ENCODE data around the gene TOGARAM2. TPM values are rescaled to one million over a fixed set of nuclear protein-coding genes. Genes with fewer than 3 reads are reported as not detected.
A peak's percentile ranks its signal among the peaks of the same experiment; 100 is the strongest.

TOGARAM2 gene
- total RNA-seq, 2 donors from 2014 or later: 4.0 to 4.3 TPM

- no peak for DNase-seq
- ATAC-seq (replicated peaks in 1 of 2): no peak
- no peak overlapping the region for H3K27ac Mint-ChIP-seq
These were observed 63.4 kb downstream of the TOGARAM2 start for GRCh38 chr2:29044459-29044858.

DNA sequence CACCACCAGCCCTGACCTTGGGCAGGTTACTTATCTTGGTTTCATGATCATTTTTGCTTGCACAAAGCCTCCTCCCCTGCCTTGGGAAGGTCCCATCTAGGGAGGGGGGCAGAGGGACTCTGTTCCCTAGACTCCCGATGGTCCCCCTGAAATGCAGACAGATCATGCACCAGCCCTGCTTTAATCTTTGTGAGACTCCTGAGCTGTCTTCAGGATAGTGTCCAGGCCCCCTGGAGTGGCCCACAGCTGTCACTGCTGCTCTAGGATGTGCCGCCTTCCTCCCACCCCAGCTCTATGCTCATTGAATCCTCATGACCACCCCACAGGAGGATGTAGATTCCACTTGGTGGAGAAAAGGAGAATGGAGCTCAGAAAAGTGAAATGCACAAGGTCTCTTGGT, 65.2 kb downstream of the TOGARAM2 start:
- no peaks in the 10 kb centered on the region for H3K36me3 Mint-ChIP-seq (ENCODE audit: insufficient read depth in 2 of 2)
- no peak for ATAC-seq (replicated peaks in 1 of 2)
- no peaks in the 10 kb centered on the region for H3K27me3 Mint-ChIP-seq (ENCODE audit: low read depth)
- DNase-seq: no peak
- H3K4me3 Mint-ChIP-seq: no peak overlapping the region
- no peak overlapping the region for H3K27ac Mint-ChIP-seq
- H3K4me1 Mint-ChIP-seq (ENCODE audit: low read depth): no peaks in the 10 kb centered on the region
- H3K9me3 Mint-ChIP-seq: no peaks in the 10 kb centered on the region

More at GRCh38 chr2:29044459-29044858, 63.4 kb downstream of the TOGARAM2 start:
- H3K4me1 Mint-ChIP-seq (ENCODE audit: low read depth): peaks cover 5% of the 10 kb centered on the region
- no peaks in the 10 kb centered on the region for H3K36me3 Mint-ChIP-seq (ENCODE audit: insufficient read depth in 2 of 2)
- no peaks in the 10 kb centered on the region for H3K27me3 Mint-ChIP-seq (ENCODE audit: low read depth)
- H3K4me3 Mint-ChIP-seq: no peak overlapping the region
- no peaks in the 10 kb centered on the region for H3K9me3 Mint-ChIP-seq

DNA sequence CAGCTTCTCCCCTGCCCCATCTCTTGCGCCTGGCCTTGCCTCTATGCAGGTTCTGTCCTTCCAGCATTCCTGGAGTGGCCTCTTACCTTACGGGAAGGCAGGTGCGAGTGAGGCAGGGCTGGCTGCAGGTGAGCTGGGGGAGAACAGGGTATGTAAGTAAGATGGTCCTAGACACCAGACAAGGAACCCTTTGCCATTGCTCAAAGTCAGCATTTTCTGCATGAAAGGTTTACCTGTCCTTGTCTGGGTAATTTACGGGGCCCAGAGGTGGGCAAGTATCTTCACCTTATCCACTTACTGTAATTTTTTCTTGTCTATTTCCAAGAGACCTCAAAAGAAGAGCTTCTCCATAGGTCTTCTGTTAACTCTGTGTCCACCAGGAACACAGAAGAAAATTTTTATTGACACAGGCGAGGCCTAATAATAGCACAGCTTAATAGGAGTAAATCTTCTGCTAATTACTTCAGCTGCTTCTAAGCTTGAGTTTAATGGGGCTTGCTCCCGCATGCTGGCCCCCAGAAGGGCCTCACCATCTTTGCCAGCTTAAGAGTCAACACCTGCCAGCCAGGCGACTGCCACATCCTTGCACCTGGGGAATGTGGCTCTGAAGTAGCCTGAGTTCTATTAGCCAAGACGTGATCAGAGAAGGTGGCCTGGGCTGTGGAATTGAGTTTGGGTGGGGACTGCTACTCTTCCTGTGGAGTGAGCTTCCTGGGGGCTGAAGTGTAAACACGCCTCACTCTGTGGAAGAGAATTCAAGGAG, 66.2 kb downstream of the TOGARAM2 start:
- ATAC-seq (replicated peaks in 1 of 2): no peak
- Mint-ChIP-seq H3K4me3 (no peak overlapping the region), H3K27ac (no peak overlapping the region), H3K27me3 (ENCODE audit: low read depth) (no peaks in the 10 kb centered on the region), H3K9me3 (no peaks in the 10 kb centered on the region), H3K36me3 (ENCODE audit: insufficient read depth in 2 of 2) (no peaks in the 10 kb centered on the region), H3K4me1 (ENCODE audit: low read depth) (no peaks in the 10 kb centered on the region)
- DNase-seq: no peak

GRCh38 chr2:29050591-29050990, 69.5 kb downstream of the TOGARAM2 start:
- ATAC-seq (replicated peaks in 1 of 2) (no peak), DNase-seq (no peak)
- H3K27ac Mint-ChIP-seq: no peak overlapping the region
- no peaks in the 10 kb centered on the region for H3K9me3 Mint-ChIP-seq
- H3K36me3 Mint-ChIP-seq (ENCODE audit: insufficient read depth in 2 of 2): no peaks in the 10 kb centered on the region
- no peaks in the 10 kb centered on the region for H3K4me1 Mint-ChIP-seq (ENCODE audit: low read depth)
- no peak overlapping the region for H3K4me3 Mint-ChIP-seq
- no peaks in the 10 kb centered on the region for H3K27me3 Mint-ChIP-seq (ENCODE audit: low read depth)

DNA sequence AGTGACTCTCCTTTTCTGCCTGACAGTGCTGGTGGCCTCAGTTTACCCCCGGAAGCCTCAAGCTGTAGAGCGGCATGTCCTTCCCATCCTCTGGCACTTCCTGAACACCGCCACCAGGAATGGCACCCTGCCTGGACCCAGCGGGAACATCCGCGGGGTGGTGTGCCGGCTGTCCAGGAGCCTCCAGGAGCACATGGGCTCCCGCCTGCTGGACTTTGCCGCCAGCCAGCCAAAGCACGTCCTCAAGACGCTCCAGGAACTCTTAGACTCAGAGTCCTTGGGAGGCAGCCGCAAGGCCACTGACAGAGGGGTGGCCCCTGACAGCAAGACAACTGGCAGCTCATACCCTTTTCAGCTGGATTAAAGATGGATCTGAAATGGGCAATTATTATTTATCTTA, 70.6 kb downstream of the TOGARAM2 start:
- H3K4me3 Mint-ChIP-seq: no peak overlapping the region
- DNase-seq: no peak
- no peaks in the 10 kb centered on the region for H3K36me3 Mint-ChIP-seq (ENCODE audit: insufficient read depth in 2 of 2)
- H3K9me3 Mint-ChIP-seq: no peaks in the 10 kb centered on the region
- H3K27me3 Mint-ChIP-seq (ENCODE audit: low read depth): no peaks in the 10 kb centered on the region
- ATAC-seq (replicated peaks in 1 of 2): no peak
- H3K4me1 Mint-ChIP-seq (ENCODE audit: low read depth): peaks cover 4% of the 10 kb centered on the region
- H3K27ac Mint-ChIP-seq: no peak overlapping the region

DNA sequence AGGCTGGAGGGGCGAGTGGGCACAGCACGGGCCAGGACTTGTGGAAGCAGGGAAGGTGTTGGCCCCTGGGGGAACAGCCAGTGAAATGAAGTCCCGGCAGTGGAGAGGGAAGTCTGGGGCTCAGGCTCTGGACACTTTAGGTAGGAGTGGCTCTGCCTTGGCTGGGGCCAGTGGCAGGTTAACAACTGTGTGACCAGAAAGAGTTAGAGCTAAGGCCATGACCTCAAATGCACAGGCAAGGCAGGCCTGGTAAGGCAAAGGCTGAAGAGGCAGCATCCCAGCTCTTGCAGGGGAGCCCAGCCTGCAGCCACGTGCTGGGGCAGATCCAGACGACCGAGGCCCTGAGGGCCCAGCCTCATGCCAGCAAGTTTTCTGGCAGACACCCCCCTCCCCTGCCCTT, 71.7 kb downstream of the TOGARAM2 start:
- no peak overlapping the region for H3K4me3 Mint-ChIP-seq
- H3K4me1 Mint-ChIP-seq (ENCODE audit: low read depth): peaks cover 6% of the 10 kb centered on the region
- no peak overlapping the region for H3K27ac Mint-ChIP-seq
- no peaks in the 10 kb centered on the region for H3K27me3 Mint-ChIP-seq (ENCODE audit: low read depth)
- no peaks in the 10 kb centered on the region for H3K9me3 Mint-ChIP-seq
- no peak for DNase-seq
- H3K36me3 Mint-ChIP-seq (ENCODE audit: insufficient read depth in 2 of 2): no peaks in the 10 kb centered on the region
- ATAC-seq (replicated peaks in 1 of 2): no peak

DNA sequence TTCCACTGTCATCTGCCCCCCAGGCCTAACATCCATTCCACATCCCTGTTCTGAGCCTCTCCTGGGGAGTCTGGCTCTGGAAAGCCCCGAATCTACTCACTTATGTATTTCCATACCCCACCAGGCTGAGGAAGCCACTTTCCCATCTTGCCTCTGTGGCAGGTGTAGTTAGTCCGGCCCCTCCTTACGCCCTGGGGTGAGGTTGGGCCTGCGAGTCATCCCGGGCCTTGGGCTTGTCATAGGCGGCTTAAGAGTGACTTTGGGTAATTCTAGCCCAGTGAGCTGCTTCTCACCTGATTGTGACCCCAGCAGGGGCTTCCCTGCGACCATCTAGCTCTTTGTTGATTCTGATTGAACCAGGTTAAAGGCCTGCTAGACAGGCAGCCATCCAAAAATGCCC, 72.1 kb downstream of the TOGARAM2 start:
- DNase-seq: no peak
- Mint-ChIP-seq H3K27ac (no peak overlapping the region), H3K9me3 (no peaks in the 10 kb centered on the region), H3K36me3 (ENCODE audit: insufficient read depth in 2 of 2) (no peaks in the 10 kb centered on the region), H3K27me3 (ENCODE audit: low read depth) (no peaks in the 10 kb centered on the region), H3K4me1 (ENCODE audit: low read depth) (peaks cover 6% of the 10 kb centered on the region), H3K4me3 (no peak overlapping the region)
- peak; percentile 25 to 45 for ATAC-seq (replicated peaks in 1 of 2)

- peaks cover 9% of the 10 kb centered on the region for H3K4me1 Mint-ChIP-seq (ENCODE audit: low read depth)
- no peaks in the 10 kb centered on the region for H3K27me3 Mint-ChIP-seq (ENCODE audit: low read depth)
- H3K4me3 Mint-ChIP-seq: no peak overlapping the region
- no peaks in the 10 kb centered on the region for H3K36me3 Mint-ChIP-seq (ENCODE audit: insufficient read depth in 2 of 2)
- no peak overlapping the region for H3K27ac Mint-ChIP-seq
- ATAC-seq (replicated peaks in 1 of 2) (no peak), DNase-seq (no peak)
- no peaks in the 10 kb centered on the region for H3K9me3 Mint-ChIP-seq
These were observed 72.7 kb downstream of the TOGARAM2 start for GRCh38 chr2:29053670-29054400.

DNA sequence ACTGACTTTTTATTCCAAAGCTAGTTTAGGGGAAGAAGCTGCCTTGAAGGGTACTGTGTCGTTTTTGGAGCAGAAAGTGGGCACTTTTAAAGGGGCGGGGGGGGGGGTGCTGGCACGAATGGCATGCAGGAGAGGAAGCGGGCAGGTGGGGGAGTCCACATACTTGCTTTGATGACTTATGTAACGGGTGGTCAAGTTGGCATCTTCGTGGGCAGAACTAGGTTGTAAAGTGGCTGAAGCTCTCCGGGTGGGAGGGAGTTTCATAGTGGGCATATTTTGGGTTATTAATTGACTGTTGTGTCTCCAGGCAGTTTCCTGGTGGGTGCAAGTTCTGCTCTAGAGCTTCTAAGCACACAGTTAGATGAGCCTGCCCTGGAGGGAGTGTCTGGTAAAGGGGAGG, 73.3 kb downstream of the TOGARAM2 start:
- no peaks in the 10 kb centered on the region for H3K27me3 Mint-ChIP-seq (ENCODE audit: low read depth)
- DNase-seq (no peak), ATAC-seq (replicated peaks in 1 of 2) (no peak)
- H3K36me3 Mint-ChIP-seq (ENCODE audit: insufficient read depth in 2 of 2): no peaks in the 10 kb centered on the region
- peaks cover 15% of the 10 kb centered on the region for H3K4me1 Mint-ChIP-seq (ENCODE audit: low read depth)
- no peak overlapping the region for H3K27ac Mint-ChIP-seq
- no peaks in the 10 kb centered on the region for H3K9me3 Mint-ChIP-seq
- no peak overlapping the region for H3K4me3 Mint-ChIP-seq

GRCh38 chr2:29055601-29056000, 74.5 kb downstream of the TOGARAM2 start:
- Mint-ChIP-seq H3K9me3 (no peaks in the 10 kb centered on the region), H3K4me3 (no peak overlapping the region), H3K4me1 (ENCODE audit: low read depth) (peaks cover 26% of the 10 kb centered on the region), H3K36me3 (ENCODE audit: insufficient read depth in 2 of 2) (no peaks in the 10 kb centered on the region), H3K27ac (no peak overlapping the region), H3K27me3 (ENCODE audit: low read depth) (no peaks in the 10 kb centered on the region)
- no peak for DNase-seq
- ATAC-seq (replicated peaks in 1 of 2): no peak

GRCh38 chr2:29056452-29056851, 75.4 kb downstream of the TOGARAM2 start:
- H3K4me3 Mint-ChIP-seq: no peak overlapping the region
- peak; percentile 11 to 13 for DNase-seq
- no peaks in the 10 kb centered on the region for H3K9me3 Mint-ChIP-seq
- H3K36me3 Mint-ChIP-seq (ENCODE audit: insufficient read depth in 2 of 2): no peaks in the 10 kb centered on the region
- peak; percentile 29 to 59 for ATAC-seq (replicated peaks in 1 of 2)
- H3K4me1 Mint-ChIP-seq (ENCODE audit: low read depth): peaks cover 27% of the 10 kb centered on the region
- no peak overlapping the region for H3K27ac Mint-ChIP-seq
- no peaks in the 10 kb centered on the region for H3K27me3 Mint-ChIP-seq (ENCODE audit: low read depth)

DNA sequence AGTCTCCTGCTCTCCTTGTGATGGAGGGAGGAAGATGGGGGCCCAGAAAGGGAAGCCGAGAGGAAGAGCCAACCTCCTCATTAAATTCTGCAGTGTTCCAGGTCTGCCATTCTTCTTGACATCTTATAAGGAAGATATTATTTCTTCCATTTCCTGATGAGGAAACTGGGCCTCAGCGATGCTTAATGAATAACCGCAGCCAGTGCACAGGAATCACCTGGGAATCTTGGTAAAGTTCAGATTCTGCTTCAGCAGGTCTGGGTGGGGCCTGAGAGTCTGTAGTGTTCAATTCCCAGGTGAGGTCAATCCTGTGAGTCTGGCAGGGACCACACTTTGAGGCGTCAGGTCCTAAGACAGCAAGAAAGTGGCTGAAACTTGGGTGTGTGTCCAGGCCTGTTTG, 75.9 kb downstream of the TOGARAM2 start:
- H3K4me1 Mint-ChIP-seq (ENCODE audit: low read depth): peaks cover 27% of the 10 kb centered on the region
- H3K27ac Mint-ChIP-seq: no peak overlapping the region
- ATAC-seq (replicated peaks in 1 of 2): no peak
- H3K27me3 Mint-ChIP-seq (ENCODE audit: low read depth): no peaks in the 10 kb centered on the region
- H3K4me3 Mint-ChIP-seq: no peak overlapping the region
- no peaks in the 10 kb centered on the region for H3K36me3 Mint-ChIP-seq (ENCODE audit: insufficient read depth in 2 of 2)
- no peaks in the 10 kb centered on the region for H3K9me3 Mint-ChIP-seq
- no peak for DNase-seq

DNA sequence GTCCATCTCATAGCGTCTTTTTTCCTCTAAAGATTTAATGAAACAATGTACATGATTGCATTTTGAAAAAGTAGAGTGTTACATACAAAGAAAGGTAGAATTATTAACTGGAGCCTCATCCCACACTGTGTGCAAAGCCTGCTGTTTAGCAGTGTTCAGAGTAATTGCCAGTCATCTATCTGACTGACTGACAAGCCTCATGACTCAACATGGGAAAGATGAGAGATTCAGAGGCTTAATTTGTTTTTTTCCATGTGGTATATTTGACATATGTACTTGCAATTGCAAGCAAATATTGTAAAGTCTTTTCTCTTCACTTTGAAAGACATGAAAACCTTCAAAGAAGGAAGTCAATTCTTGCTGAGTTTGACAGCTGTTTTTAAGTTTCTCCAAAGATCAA, 78.5 kb downstream of the TOGARAM2 start:
- Mint-ChIP-seq H3K36me3 (ENCODE audit: insufficient read depth in 2 of 2) (no peaks in the 10 kb centered on the region), H3K27ac (peak overlapping the region; percentile 33), H3K4me3 (peak overlapping the region; percentile 4 to 53), H3K27me3 (ENCODE audit: low read depth) (no peaks in the 10 kb centered on the region), H3K4me1 (ENCODE audit: low read depth) (peaks cover 27% of the 10 kb centered on the region), H3K9me3 (no peaks in the 10 kb centered on the region)
- no peak for DNase-seq
- ATAC-seq (replicated peaks in 1 of 2): peak; percentile 92 to 95

All from activated T-cell treated with anti-CD3 and anti-CD28 coated beads, Interleukin-2, amount 50 U/mL, for 72 hours (primary cell).